NOMO-1 treated with dmso at 0.1 percent for 144 hours (cell line): ENCODE data around the gene MSH5.
"Not testable (repeated sequence)": the region's sequence is repeated elsewhere in the genome, so short reads cannot be mapped to it uniquely, and the experiment has no call there.

Experiments used
- DNase-seq: peaks from one replicate; lab custom pipeline; 2025; ENCODE audit not compliant: unreplicated experiment; lab: John Stamatoyannopoulos, UW

Gene MSH5

GRCh38 chr6:31777667-31778050 is 37.9 kb downstream of the MSH5 start:
- DNase-seq, result no peak

- no peak for DNase-seq
Observed at GRCh38 chr6:31778193-31778592, 38.4 kb downstream of the MSH5 start.

- DNase-seq, result no peak
Observed at GRCh38 chr6:31778999-31779885, 39.4 kb downstream of the MSH5 start.

GRCh38 chr6:31779908-31780307 is 40.1 kb downstream of the MSH5 start:
- no peak for DNase-seq

- DNase-seq, result no peak
Observed at GRCh38 chr6:31780507-31781243, 40.9 kb downstream of the MSH5 start.

- no peak for DNase-seq
Observed at GRCh38 chr6:31781244-31782125, 41.7 kb downstream of the MSH5 start.

GRCh38 chr6:31782126-31782855 is 42.5 kb downstream of the MSH5 start:
- DNase-seq, result no peak

GRCh38 chr6:31784098-31784925 is 44.5 kb downstream of the MSH5 start:
- no peak for DNase-seq

- no peak for DNase-seq
Observed at GRCh38 chr6:31785475-31785874, 45.7 kb downstream of the MSH5 start.

GRCh38 chr6:31791324-31792089 is 51.7 kb downstream of the MSH5 start:
- no peak for DNase-seq

- no peak for DNase-seq
Observed at GRCh38 chr6:31792090-31792374, 52.2 kb downstream of the MSH5 start.

- no peak for DNase-seq
Observed at GRCh38 chr6:31792761-31793171, 53.0 kb downstream of the MSH5 start.

GRCh38 chr6:31793927-31794245 is 54.1 kb downstream of the MSH5 start:
- not testable (repeated sequence) for DNase-seq

- DNase-seq, result no peak
Observed at GRCh38 chr6:31794294-31794865, 54.6 kb downstream of the MSH5 start.

- no peak for DNase-seq
Observed at GRCh38 chr6:31794866-31795615, 55.2 kb downstream of the MSH5 start.

- DNase-seq, result peak; percentile 94
Observed at GRCh38 chr6:31795616-31796298, 56.0 kb downstream of the MSH5 start, which contains the start of gene VARS1. Gene VARS1 (minus strand): TSS chr6:31795752. CDS start chr6:31795217, 535 bp downstream.

GRCh38 chr6:31796993-31797385 is 57.2 kb downstream of the MSH5 start:
- DNase-seq, result no peak

- no peak for DNase-seq
Observed at GRCh38 chr6:31797588-31797987, 57.8 kb downstream of the MSH5 start.
